ENCODE measurements around the gene PDE3B.
A peak's percentile ranks its signal among the peaks of the same experiment; 100 is the strongest.
"Not testable (repeated sequence)": the region's sequence is repeated elsewhere in the genome, so short reads cannot be mapped to it uniquely, and the experiment has no call there.

The PDE3B gene

DNA sequence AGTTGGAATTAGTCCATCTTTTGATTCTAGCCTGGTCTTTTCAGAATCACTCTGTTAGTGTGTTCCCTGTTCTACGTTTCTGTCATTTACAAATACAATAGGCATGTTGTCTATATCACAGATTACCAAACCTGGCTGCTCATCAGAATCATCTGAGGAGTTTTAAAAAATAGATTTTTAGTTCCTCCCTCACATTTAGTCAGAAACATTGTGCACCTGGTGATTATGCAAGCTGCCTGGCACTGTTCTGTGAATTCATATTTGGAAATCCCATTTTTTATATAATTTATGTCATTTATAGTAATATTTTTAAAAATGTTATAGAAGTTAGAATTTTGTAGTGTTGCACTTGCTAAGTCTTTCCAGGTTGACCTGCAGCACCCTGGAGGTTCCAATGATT lies 107.3 kb downstream of the PDE3B start:
- no peak for DNase-seq

DNA sequence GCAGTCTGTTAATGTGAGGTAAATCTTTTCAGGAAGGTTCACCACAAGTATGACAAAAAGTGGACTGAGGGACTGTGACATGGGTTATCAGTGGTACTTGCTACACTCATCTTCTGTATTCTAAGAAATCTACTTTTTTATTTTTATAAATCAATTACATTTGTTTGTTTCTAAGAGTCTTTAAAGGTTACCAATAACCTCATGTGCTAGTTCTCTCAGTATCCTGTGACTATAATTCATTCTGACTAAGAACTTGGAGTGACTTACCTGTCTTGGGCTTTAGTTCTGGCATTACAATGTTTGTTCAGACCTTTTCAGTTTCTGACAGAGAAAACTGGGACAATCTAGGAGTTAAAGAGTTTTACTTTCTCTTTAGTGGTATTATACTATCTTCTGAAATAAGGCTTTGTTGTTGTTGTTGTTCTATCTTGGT lies 108.4 kb downstream of the PDE3B start:
- no peak for DNase-seq

DNA sequence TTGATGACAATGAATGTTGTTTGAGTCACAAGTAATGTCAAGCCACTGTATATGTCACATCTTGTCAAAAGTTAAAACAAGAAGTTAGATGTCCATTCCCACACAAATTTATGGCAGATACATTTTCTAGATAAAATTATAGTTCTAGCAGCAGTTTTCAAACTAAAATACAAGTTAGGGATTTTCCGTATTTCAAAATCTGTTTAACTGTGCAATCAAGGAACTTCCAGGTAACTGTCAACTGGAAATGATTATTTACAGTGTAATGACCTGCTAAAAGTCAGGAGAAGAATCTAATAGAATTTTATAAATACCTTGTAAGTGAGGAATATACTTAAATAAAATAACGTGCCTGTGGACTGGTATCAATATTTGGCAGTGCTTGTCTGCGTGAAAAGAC lies 111.5 kb downstream of the PDE3B start:
- no peak for DNase-seq

DNA sequence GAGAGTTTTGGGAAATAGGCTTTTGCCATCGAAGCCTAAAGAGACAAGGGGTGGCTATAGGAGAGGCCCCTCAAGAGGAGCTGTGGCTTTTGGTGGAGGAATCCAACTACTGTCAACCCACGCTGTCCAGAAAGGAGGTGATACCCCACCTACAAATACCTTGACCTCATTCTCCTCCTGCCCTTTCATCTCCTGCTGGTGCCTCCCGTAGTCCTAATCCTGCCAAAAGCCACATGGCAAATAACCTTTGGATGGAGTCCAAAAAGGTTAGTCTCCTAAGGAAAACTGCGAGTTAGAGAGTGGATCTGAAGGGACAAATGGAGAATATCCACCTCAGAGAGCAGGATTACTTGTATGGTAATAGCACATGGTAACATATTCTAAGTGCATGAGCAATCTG lies 112.7 kb downstream of the PDE3B start:
- no peak for DNase-seq

DNA sequence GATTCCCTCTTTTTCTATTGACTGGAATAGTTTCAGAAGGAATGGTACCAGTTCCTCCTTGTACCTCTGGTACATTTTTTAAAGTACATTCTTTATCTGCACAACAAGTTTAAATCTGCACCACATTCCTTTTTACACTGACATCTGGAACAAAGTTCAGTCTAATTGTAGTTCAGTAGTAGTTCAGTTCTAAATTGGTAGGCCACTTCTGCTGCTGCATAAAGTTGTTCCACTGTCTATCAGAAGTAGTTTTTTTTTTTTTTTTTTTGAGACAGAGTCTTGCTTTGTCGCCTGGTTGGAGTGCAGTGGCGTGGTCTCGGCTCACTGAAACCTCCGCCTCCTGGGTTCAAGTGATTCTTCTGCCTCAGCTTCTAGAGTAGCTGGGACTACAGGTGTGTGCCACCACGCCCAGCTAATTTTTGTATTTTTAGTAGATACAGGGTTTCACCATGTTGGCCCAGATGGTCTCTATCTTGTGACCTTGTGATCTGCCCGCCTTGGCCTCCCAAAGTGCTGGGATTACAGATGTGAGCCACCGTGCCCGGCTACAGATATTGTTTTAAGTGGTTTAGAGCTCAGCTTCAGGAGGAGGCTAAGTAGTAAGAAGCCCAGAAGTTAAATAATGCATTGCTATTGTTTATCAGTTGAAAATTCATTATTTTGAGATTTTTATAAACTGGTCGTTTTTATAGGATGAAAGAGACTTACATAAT lies 115.9 kb downstream of the PDE3B start:
- not testable (repeated sequence) for DNase-seq

DNA sequence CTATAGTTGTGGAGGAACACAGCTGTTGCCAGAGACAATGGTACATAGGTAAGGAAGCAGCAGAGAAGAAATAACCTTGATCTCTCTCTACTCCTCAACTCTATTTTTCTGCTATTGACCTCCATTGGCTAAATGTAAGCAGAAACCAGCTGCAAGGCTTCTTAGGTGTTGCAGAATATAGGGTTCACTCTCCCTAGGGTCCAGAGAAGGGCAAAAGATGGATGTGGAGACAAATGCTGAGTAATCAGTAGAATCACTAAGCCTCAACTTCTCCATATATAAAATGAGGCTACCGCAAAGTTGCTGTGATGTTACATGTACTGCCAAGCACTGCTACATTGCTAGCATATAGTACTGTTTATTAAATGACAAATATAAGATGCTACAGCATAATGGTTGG lies 120.6 kb downstream of the PDE3B start:
- DNase-seq = no peak

DNA sequence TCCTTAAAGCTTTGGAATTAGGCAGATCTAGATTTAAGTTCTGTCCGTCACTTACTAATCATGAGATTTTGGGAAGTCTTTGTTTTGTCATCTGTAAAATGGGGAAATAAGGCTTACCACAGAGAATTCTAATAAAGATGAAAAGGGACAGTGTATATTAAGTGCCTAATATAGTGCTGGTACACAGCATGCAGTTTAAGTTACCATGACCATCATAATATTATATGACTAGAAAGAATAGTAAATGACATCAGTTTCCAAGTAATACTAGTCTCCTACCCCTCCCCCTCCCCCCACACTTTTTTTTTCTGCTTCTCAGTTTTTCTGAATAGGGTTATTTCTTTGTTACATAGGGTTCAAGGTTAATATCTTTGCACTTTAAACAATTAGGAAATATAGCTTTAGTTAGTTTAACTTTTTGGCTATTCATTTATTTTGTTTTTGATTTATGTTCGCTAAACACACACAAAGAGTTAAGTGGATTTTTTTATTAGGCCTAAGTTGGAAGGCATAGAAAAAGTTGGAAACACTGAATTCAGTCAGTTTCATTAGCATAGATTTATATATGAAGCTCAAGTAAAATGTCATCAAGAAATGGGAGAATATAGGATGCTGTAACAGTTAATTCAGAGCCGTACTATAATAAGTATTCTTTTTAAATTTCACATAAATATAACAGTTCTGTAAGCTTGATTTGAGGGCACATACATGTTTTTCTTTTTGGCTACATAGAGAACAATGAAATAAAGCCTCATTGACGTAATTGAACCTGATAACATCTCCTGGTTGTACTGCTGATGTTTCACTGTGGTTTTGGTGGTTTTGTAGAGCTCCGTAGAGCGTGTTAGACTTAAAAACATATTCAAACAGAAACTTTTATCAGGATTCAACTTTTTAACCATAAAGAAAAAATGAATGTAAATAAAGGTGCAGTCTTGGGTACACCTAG lies 121.2 kb downstream of the PDE3B start:
- DNase-seq = peak; percentile 49

DNA sequence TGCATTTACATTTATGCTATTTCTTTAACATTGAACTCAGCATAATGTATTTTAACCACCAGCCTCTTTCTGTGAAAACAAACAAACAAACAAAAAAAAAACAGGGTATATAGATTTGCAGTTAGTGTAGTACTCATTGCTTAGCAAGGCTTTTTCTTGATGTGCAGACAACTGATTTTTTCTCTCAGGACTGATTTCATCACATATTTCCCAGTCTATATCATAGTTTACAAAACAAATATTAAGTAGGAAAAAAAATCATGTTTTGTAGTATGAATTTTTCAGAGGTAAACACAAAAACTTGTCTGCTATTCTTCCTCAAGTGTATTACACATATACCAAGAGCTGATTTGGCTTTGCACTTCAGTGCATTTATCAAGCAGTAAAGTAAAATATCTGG lies 123.0 kb downstream of the PDE3B start:
- no peak for DNase-seq

DNA sequence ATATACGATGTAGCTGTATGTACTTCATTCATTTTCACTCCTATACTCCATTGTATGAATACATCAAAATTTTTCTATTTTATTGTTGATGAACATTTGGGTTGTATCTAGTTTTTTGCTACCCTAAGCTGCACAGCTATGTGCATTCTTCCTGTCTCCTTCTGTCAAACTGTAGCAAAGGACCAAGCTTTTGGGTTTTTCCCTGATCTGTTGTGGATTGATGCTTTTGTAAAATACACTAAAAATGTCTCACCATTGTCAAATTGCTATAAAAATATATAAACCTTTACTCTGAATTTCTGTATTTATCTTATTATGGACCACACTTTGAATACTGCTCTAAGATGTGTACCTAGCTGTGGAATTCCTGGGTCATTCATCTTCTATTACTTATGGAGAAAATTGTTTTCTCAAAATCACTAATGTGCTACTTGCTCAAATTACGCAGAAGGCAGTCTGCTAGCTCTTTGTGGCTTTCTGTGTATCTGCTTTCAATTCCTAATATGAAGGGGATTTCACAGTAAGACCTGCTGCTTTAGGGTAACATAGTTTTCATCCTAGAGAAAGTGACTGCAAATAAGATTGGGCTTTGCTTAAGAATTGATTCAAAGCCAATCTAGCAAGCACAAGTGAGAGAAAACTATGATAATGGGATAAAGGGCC lies 125.1 kb downstream of the PDE3B start:
- DNase-seq = no peak

DNA sequence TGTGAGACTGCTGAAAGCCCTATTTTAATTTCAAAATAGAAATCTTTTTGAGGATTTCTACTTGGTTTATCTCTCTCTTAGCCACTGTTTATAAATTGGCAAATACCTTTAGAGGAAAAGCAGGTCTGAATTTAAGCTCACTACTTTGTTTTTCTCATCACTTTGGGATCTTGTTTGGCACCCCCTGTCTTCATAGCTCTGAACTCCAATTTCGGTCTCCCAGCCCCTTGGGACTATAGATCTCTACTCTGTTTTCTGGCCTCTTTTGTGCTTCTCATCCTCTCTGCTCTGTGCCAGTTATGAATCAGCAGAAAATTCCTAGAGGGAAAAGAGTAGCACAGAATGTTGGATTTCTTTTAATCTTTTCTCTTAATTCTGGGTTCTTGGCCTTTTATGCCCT lies 130.2 kb downstream of the PDE3B start:
- peak; percentile 19 for DNase-seq

DNA sequence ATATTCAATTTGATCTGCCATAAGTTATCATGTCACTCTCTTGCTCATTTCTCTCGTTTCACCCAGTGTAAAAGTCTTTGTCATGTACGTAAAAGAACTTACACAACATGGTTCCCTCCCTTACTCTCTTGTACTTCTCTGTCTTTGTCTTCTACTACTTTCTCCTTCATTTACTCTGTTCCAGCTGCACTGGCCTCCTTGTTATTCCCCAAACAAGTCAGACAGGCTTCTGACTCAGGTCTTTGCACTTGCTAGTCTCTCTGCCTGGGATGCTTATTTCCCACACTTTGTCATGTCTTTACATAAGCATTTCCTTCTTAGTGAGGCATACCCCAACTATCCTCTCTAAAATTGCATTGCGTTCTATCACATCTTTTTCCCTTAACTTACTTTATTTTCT lies 131.1 kb downstream of the PDE3B start:
- no peak for DNase-seq

DNA sequence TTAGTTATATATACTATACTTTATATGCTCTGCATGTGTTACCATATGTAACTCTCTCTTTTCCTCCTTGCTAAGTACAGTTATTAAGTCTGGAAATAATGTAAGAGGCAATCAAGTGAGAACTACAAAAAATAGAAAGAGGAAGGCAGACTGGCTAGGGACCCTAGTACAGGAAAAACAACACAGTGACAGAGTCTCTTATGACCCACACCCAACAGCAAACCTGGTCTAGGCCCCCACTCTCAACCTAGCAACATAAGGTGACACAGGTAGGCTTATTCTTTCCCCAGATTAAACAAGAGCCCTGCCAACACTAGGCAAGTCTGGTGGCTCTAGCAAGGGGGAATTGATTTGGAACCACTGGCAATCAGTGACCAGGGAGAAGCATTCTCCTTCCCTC lies 132.3 kb downstream of the PDE3B start:
- DNase-seq = no peak

DNA sequence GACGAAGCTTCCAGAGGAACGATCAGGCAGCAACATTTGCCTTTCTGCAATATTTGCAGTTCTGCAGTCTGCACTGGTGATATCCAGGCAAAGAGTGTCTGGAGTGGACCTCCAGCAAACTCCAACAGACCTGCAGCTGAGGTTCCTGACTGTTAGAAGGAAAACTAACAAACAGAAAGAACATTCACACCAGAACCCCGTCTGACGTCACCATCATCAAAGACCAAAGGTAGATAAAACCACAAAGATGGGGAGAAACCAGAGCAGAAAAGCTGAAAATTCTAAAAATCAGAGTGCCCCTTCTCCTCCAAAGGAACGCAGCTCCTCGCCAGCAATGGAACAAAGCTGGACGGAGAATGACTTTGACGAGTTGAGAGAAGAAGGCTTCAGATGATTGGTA lies 134.9 kb downstream of the PDE3B start:
- not testable (repeated sequence) for DNase-seq

DNA sequence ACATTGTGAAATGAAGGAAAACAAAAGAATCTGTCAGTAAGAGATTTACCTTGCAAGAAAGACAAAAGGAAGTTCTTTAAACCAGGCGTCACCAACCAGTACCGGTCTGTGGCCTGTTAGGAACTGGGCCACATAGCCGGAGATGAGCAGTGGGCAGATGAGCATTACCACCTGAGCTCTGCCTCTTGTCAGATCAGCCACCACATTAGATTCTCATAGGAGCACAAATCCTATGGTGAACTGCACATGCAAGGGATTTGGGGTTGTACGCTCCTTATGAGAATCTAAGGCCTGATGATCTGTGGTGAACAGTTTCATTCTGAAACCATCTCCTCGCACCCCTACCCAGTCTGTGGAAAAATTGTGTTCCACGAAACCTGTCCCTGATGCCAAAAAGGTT lies 140.2 kb downstream of the PDE3B start:
- no peak for DNase-seq

DNA sequence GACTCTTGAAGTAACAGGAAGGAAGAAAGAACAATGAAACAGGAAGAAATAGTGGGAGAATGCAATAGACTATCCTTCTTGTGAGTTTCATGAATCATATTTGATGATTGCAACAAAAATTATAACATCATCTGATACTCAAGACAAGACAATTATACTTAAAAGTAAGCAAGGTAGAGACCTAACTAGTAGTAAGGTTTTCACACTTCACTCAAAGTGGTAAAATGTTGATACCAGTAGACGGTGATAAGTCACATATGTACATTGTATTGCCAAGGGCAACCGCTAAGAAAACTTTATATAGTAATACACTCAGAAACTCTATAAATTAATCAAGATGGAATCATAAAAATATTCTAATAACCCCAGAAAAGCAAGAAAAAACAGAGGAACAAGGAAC lies 140.6 kb downstream of the PDE3B start:
- no peak for DNase-seq

DNA sequence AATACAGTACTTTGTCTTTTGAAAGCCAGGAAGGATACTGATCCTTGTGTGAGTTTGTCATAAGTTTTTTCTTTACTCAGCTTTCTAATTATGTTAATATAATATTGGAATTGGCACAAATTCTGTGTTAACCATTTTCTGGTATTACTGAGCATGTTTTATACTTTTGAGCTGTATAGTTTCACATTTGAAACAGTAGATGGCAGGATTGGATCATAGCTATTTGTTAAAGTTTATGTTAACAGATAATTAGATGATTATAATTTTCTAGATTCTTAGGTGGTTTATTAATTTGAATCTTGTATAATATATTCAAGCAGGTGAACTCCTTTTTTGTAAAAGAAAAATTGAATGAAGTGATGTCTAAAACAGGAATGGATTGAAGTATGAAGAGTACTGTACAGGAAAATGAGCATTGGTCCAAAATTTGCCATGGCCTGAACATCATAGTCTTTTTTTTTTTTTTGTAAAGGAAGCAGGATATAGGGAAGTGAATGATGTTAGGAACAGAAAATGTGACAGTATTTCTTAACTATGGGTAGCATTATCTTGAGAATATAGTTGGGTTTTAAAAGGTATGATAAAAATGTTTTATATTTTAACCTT lies 146.4 kb downstream of the PDE3B start:
- no peak for DNase-seq

DNA sequence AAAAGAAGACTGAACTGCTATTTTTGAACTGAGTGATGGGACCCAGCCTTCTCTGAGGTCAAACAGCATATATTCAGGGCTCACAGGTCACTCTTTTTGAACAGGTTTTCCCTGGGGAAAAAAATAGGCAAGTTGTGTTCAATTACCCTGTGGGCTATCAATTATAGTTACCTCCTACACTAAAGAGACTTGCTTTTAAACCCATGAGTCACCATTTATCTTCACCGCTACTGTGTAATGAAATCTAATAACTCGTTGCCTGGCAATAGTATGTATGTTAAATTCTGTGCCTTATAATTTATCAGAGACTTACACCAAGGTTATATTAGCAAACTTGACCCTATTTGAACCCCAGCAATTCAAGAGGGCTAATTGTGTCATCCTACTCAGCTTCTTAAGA lies 149.9 kb downstream of the PDE3B start:
- no peak for DNase-seq

DNA sequence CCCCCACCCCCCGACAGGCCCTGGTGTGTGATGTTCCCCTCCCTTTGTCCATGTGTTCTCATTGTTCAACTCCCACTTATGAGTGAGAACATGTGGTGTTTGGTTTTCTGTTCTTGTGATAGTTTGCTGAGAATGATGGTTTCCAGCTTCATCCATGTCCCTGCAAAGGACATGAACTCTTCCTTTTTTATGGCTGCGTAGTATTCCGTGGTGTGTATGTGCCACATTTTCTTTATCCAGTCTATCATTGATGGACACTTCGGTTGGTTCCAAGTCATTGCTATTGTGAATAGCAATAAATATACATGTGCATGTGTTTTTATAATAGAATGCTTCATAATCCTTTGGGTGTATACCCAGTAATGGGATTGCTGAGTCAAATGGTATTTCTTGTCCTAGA lies 152.4 kb downstream of the PDE3B start:
- DNase-seq = not testable (repeated sequence)

DNA sequence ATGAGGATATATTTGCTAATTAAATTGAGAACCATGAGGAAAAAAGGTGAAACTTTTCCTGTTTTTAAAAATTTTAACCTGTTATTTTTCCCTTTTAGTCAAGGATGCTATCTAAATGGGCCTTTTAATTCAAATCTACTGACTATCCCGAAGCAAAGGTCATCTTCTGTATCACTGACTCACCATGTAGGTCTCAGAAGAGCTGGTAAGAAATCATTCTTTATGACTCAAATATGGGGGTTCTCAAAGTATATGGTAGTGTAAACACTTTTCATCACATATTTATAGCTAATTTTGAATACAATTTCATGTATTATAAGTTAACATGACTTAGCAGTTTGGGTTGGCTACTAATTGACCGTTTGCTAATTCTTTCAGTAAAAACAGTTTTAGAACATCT lies 160.2 kb downstream of the PDE3B start:
- DNase-seq = no peak

DNA sequence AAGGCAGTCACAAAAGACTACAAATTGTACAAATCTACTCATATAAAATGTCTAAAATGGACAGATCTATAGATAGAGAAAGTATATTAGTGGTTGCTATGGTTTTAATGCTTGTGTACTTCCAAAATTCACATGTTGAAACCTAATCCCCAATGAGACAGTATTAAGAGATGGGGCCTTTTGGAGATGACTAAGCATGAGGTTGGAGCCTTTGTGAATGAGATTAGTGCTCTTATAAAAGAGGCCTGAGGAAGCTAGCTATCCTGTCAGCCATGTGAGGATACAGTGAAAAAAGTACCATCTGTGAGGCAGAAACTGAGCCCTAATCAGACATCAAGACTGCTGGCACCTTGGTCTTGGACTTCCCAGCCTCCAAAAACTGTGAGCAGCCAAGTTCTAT lies 165.9 kb downstream of the PDE3B start:
- DNase-seq = no peak

DNA sequence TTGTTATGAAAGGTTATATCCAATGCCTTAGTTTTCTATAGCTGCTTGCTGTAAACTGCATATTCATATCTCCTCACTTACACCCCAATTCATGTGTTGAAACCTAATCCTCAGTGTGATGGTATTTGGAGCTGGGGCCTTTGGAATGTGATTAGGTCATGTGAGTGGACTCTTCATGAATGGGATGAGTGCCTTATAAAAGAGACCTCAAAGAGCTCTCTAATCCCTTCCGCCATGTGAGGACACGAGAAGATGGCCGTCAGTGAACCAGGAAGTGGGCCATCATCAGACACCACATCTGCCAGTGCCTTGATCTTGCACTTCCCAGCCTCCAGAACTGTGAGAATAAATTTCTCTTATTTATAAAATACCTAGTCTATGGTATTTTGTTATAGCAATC lies 169.2 kb downstream of the PDE3B start:
- DNase-seq = no peak

DNA sequence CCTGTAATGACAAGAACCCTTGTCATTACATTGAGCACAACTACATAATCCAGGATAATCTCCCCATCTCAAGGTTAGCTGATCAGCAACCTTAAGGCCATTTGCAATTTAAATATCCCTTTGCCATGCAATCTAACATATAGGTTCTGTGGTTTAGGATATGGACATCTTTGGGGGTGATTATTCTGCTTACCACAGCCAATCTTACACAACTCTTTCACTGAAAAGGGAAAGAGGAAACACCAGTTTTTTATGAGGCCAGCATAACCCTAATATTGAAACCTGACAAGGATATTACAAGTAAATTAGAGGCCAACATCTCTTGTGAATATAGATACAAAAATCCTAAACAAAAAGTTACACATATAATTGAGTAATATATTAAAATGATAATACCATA lies 169.9 kb downstream of the PDE3B start:
- DNase-seq = no peak

DNA sequence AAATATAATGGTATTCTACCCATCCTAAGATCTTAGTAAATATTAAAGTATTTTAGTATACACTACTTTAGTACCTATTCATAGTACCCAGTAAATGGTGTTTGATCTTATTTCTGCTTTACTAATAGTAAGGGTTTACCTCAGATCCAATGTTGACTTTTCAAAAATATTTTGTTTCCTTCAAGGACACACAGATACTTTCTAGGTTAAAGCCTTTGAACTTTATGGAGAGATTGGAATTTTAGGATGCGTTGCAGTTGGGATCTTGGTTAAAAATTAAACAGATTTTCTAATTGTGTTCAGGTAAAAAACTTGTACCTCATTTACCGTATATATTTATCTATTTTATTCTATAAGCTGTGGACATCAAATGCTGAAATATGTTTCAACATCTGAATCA lies 175.2 kb downstream of the PDE3B start:
- DNase-seq = no peak
